SU-DHL-6 (cell line): ENCODE data around the gene PKN1.

Experiments used
- H2AFZ ChIP-seq: fragments of 200-600 bp; sonication (generic); 2 replicates; pipeline ENCODE4 v1.6.1; 2014; ENCODE audit warnings: low read depth, mild to moderate bottlenecking, moderate library complexity, mixed read lengths, antibody characterized with exemption, low read length; ENCODE audit not compliant: severe bottlenecking
- H3F3A ChIP-seq: fragments of 200-600 bp; shearing (Covaris generic); 2 replicates; pipeline ENCODE4 v1.6.0; 2016; ENCODE audit warnings: antibody characterized with exemption, mild to moderate bottlenecking; ENCODE audit not compliant: insufficient read depth
- H3K27ac ChIP-seq: fragments of 200-600 bp; sonication (generic); 2 replicates; pipeline ENCODE4 v1.5.1; 2016; ENCODE audit warnings: low read depth, mild to moderate bottlenecking, low read length, moderate library complexity, mixed read lengths
- H3K27me3 ChIP-seq: fragments of 200-600 bp; sonication (generic), shearing (Covaris generic); 2 replicates; pipeline ENCODE4 v1.6.0; 2014; ENCODE audit warnings: mild to moderate bottlenecking, low read length
- H3K36me3 ChIP-seq: fragments of 200-600 bp; sonication (generic); 2 replicates; pipeline ENCODE4 v1.6.1; 2014; ENCODE audit warnings: mild to moderate bottlenecking, low read length, mixed read lengths
- H3K4me2 ChIP-seq: fragments of 300-600, 200-600 bp; shearing (Covaris generic), sonication (generic); 2 replicates; pipeline ENCODE4 v1.6.0; 2014; ENCODE audit warnings: low read length, low read depth, mild to moderate bottlenecking; ENCODE audit not compliant: poor library complexity, severe bottlenecking
- H3K4me3 ChIP-seq: fragments of 200-600 bp; sonication (generic); 2 replicates; pipeline ENCODE4 v1.5.1; 2014; ENCODE audit warnings: antibody characterized with exemption, low read length, mild to moderate bottlenecking, mixed read lengths; ENCODE audit not compliant: insufficient read depth, poor library complexity, severe bottlenecking
- H3K79me2 ChIP-seq: fragments of 200-600 bp; sonication (generic); 2 replicates; pipeline ENCODE4 v1.6.1; 2014; ENCODE audit warnings: mild to moderate bottlenecking, low read length, moderate library complexity; ENCODE audit not compliant: insufficient read depth
- H3K9ac ChIP-seq: fragments of 200-600 bp; sonication (generic); 2 replicates; pipeline ENCODE4 v1.7.0; 2014; ENCODE audit warnings: mild to moderate bottlenecking, low read length
- H3K9me2 ChIP-seq: fragments of 200-600 bp; sonication (generic); replicated peaks from 2 replicates; pipeline ENCODE4 v1.6.1; 2014; ENCODE audit warnings: low read length; ENCODE audit not compliant: insufficient read depth
- H3K9me3 ChIP-seq: fragments of 200-600 bp; sonication (generic); 2 replicates; pipeline ENCODE4 v1.6.1; 2014; ENCODE audit warnings: low read length, mixed read lengths; ENCODE audit not compliant: insufficient read depth
- H4K20me1 ChIP-seq: fragments of 200-600 bp; sonication (generic); 2 replicates; pipeline ENCODE4 v1.6.1; 2014; ENCODE audit warnings: low read depth, mild to moderate bottlenecking, antibody characterized with exemption, low read length, moderate library complexity, mixed read lengths
- CTCF ChIP-seq: fragments of 200-600 bp; sonication (generic); IDR thresholded peaks from one replicate; pipeline ENCODE4 v1.5.1; 2017; ENCODE audit warnings: antibody characterized with exemption, mild to moderate bottlenecking, low read length, moderate library complexity; ENCODE audit not compliant: insufficient read depth, poor library complexity, severe bottlenecking
- EZH2phosphoT487 ChIP-seq: fragments of 200-600 bp; sonication (generic), shearing (Covaris generic); conservative IDR thresholded peaks from 2 replicates; pipeline ENCODE4 v1.6.1; 2018; ENCODE audit warnings: mild to moderate bottlenecking, antibody characterized with exemption, low read length, moderate library complexity, mixed read lengths

Gene PKN1

GRCh38 chr19:14390548-14390947 is 42.6 kb upstream of the PKN1 start:
- no peak overlapping the region for H3K4me3 ChIP-seq
- no peaks in the 10 kb centered on the region for H3K36me3 ChIP-seq
- no peaks in the 10 kb centered on the region for H4K20me1 ChIP-seq
- no peaks in the 10 kb centered on the region for H3K79me2 ChIP-seq
- no peaks in the 10 kb centered on the region for H3K27me3 ChIP-seq
- no peak overlapping the region for H3K4me2 ChIP-seq
- TF ChIP-seq CTCF = no peak
- TF ChIP-seq EZH2phosphoT487 = no peak
- no peak overlapping the region for H3K9ac ChIP-seq
- no peaks in the 10 kb centered on the region for H3K9me2 ChIP-seq
- H3K9me3 ChIP-seq = no peaks in the 10 kb centered on the region
- no peak overlapping the region for H3K27ac ChIP-seq
- H2AFZ ChIP-seq = no peak overlapping the region
- no peaks in the 10 kb centered on the region for H3F3A ChIP-seq

GRCh38 chr19:14391156-14391821 is 41.8 kb upstream of the PKN1 start:
- Histone ChIP-seq H4K20me1 (no peaks in the 10 kb centered on the region), H3K27me3 (no peaks in the 10 kb centered on the region), H3K9ac (no peak overlapping the region), H3K36me3 (no peaks in the 10 kb centered on the region), H3K79me2 (no peaks in the 10 kb centered on the region), H3K9me3 (no peaks in the 10 kb centered on the region), H3K4me2 (no peak overlapping the region), H2AFZ (no peak overlapping the region), H3K27ac (no peak overlapping the region), H3K9me2 (no peaks in the 10 kb centered on the region), H3K4me3 (no peak overlapping the region), H3F3A (no peaks in the 10 kb centered on the region)
- TF ChIP-seq CTCF (no peak), EZH2phosphoT487 (no peak)

- Histone ChIP-seq H3K36me3 (no peaks in the 10 kb centered on the region), H3K4me3 (no peak overlapping the region), H3K4me2 (no peak overlapping the region), H3K9me2 (no peaks in the 10 kb centered on the region), H3K9ac (no peak overlapping the region), H3K27me3 (no peaks in the 10 kb centered on the region), H3K79me2 (no peaks in the 10 kb centered on the region), H3K27ac (no peak overlapping the region), H4K20me1 (no peaks in the 10 kb centered on the region), H2AFZ (no peak overlapping the region), H3K9me3 (no peaks in the 10 kb centered on the region), H3F3A (no peaks in the 10 kb centered on the region)
- TF ChIP-seq EZH2phosphoT487 (no peak), CTCF (no peak)
Observed at GRCh38 chr19:14393329-14393728, 39.8 kb upstream of the PKN1 start.
